ENCODE data around the gene COL26A1.

Gene COL26A1

DNA sequence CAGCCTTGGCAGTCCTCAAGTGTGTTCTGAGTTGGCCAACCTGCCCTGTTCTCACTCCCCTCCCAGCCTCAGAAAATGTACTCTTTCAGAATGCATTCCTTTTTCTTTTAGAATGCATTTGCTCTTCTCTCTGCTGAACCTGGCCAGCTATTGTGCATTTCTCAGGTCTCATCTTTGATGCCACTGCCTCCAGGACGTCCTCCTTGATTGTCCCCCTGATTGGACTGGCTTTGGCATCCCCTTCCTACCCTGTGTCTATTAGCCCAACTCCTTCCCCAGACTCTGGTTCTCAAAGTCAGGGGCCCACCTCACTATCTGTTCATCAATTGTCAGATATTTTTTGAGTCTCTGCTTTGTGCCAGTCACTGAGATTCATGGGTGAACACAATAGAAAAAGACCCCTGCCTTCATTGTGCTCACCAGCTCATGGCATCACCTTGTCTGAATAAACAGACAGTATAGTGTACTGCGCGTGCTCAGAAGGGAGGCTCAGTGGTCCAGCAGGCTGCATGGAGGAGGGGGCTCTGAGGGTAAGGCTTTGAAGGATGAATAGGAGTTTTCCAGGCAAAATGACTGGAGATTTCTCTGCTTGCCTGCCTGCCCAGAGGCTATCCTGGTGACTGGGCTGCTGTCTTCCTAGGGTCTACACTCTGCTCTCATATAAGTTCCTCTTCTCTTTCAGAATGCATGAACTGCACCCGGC is 169.9 kb downstream of the COL26A1 start:
- DNase-seq, result no peak

DNA sequence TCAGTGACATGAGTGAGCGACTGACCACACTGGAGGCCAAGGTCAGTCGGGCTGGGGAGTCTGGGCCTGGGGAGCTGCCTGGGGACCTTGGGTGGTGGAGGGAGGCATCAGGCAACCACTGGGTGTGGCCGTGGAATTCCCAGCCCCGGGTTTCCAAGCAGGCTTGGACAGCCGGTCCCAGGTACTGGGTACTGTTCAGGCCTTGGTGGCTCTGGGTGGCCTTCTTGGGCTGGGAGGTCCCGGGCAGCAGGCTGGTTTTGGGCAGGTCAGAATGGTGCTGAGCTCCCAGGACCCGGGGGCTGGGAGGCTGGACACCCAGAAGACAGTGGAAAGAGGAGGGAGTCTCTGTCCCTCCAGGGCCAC is 170.4 kb downstream of the COL26A1 start:
- DNase-seq, result no peak

DNA sequence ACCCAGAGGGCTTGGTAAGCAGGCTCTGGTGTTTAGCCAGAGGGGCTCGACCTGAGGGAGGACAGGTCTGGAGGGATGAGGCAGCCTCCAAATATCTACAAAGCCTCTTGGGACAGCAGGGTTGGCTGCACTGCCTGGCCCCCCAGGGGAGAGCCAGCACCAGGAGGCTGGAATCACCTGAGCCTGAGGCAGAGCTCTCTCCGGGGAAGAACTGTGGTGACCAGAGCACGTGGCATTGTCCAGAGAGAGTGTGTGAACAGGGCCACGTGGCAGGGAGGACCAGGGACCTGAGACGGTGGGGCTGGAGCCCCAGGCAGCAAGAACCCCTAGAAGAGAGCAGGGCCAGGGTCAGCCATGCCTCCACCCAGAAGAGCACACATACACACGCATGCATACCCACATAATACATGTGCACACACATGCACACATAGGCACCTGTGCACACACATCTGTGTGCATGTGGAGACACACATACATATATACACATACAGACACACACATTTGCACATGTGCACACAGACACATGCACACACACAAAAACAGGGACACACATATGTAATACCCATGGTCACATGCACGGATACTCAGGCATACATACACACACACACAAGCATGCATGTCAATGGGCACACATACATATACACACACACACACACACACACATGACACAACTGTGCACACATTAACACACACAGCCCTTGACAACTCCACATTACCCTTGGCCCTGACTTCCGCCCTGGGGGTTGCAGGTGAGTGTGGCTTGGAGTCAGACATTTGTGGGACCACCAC is 171.5 kb downstream of the COL26A1 start:
- no peak for DNase-seq

DNA sequence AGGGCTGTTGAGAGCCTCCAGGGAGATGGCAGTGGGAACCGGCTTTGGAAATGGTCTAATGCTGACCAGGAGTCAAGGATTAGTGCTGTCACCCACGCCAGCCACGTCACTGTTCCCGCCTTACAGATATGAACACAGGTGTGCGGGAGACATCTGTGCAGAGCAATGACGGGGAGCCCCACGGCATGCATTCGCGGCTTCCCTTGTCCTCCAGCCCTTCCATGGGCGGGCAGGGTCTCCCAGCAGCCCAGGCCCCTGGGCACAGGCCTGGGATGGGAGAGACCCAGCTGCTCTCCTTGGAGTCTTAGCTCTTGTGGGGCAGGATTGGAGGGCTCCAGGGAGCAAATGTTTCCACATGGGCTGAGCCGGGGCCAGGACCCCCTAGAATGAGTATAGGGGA is 172.2 kb downstream of the COL26A1 start:
- DNase-seq, result no peak

DNA sequence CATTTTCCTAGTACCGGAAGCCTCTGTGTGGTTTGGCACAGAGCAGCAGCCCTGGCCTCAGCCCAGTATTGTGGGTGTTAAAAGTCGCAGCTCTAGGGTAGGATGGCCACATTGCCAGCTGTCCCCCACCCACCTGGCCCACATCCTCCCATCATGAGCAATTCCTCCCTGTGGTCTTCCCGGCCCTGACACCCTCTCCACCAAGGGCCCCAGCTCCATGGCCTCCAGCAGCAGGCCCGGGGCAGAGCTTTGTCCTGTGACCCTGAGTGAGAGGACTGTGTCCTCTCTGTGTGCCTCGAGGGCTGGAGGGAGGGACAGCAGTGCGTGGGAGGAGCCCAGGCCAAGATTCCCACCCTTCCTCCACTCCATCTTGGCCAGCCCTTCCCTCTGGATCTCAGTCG is 172.7 kb downstream of the COL26A1 start:
- DNase-seq, result no peak

DNA sequence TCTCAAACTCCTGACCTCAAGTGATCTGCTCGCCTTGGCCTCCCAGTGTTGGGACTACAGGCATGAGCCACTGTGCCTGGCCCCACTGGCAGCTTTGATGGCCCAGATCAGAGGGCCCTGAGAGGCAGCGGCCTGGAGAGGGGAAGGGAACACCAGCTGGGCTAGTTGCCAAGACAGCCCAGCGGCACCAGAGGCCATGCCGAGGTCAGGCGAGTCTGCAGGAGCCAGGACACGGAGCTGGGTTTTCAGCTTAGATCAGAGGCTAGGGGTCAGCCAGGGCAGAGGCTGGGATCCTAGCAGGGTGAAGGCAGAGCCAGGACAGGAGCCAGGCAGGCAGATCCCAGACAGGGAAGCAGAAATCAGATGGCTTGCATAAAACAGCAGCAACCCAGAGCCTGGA is 173.6 kb downstream of the COL26A1 start:
- DNase-seq, result no peak

DNA sequence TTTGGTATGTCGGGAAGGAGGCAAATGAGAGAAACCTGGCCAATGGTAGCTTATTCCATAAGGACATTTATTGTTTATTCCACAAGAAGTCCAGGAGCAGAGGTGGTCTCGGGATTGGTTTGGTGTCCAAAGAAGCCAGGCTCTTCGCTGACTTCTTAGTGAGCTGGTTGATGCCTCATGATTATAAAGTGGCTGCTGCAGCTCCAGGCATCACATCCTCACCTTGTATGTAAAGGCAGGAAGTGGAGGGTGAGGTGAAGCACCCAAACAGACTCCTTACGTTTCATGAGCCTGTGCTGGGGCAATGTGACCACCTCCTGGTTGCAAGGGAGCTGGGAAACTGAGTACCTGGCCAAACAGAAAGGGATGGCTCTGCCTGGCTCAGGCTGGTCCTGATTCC is 174.0 kb downstream of the COL26A1 start:
- no peak for DNase-seq

DNA sequence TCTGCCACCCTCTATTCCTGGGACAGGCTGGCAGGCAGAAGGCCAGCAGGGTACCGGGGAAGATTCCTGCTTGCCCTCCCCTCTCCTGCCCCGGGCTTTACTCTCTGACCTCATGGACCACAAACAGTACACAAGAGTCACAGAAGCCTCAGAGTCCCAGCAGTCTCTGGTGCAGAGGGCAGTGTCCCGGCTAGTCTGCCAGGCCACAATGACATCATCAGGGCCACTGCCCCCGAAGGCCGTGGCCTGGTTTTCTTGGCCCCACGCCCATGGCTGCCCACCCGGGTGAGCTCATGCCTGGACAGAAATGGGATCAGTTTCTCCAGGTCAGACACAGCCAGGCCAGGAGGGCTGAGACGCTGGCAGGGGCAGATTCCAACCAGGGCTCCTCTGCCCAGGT is 174.5 kb downstream of the COL26A1 start:
- DNase-seq, result no peak

DNA sequence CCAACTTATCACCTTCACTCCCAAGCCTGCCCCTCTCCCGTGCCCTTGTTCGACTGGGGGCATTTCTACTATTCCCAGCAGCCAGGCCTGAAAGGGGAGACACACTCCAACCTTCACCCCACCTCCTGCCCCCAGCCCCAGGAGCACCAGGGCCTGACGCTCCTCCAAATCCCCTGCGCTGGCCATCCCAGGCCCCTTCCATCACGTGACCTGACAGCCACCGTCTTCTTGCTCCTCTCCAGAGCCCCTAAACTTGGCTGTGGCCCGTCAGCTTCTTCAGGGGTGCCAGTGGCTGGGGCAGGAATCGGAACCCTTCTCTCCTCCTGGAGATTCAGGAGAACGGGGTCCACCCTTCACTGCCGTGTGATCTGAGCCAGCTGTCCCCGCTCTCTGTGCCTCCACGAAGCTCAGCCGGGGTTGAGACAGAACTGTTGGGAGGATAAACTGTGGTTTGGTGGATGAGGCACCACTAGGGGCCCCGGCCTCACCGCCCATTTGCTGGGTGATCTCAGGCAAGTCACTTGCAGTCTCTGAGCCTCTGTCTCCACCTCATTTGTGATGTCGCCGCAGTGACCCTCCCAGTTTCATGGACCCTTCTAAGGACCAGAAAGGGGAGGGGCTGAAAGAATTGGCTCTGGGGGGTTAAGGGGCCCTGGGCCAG is 175.4 kb downstream of the COL26A1 start:
- no peak for DNase-seq

DNA sequence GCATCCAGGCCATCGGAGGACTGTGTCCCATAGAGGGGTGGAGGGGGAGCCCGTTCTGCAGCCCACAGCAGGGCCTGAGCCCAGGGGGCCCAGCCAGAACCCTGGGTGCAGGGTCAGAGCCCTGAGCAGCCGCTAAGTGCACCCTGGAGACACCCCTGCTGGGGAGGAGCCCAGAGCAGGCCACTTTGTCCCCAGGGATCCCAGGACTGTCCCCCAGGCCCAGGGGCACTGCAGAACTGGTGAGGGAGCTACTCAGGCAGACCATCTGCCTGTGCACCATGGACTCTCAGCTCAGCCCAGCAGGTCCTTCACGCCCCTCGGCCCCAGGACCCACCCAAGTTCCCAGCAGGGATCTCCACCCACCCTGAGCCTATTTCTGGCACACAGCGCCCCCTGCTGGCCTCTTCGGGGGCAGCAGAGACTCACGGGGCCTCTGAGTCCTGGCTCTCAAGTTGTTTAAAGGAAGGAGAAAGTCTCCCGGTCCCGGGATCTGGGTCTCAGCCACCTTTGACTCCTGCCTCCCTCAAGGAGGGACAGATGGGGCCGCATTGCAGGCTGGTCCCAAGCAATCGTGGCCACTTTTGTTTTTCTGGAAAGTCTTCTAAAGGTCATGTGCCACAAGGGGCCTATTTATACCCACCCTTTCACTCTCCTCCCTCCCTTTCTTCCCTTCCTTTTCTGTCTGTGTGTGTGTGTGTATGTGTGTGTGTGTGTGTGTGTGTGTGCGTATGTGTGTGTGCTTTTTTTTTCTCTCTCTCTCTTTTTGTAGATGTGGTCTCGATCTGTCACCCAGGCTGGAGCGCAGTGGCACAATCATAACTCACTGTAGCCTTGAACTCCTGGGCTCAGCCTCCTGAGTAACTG is 176.2 kb downstream of the COL26A1 start:
- DNase-seq, result peak in 34 of 56 donors; percentile 0 to 69 (median 16)

DNA sequence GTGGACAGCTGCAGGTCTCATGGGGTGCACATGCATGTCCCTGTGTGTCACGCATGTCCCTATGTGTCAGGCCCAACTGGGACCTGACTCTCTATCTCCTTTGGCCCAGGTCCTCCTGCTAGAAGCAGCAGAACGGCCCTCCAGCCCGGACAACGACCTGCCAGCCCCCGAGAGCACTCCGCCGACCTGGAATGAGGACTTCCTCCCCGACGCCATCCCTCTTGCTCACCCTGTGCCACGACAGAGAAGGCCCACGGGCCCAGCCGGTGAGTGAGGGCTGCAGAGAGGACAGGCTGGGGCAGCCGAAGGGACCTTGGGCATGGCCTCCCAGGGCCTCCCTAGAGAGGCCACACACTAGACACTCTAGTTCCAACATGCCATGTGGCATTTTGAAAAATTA is 177.1 kb downstream of the COL26A1 start:
- no peak for DNase-seq

DNA sequence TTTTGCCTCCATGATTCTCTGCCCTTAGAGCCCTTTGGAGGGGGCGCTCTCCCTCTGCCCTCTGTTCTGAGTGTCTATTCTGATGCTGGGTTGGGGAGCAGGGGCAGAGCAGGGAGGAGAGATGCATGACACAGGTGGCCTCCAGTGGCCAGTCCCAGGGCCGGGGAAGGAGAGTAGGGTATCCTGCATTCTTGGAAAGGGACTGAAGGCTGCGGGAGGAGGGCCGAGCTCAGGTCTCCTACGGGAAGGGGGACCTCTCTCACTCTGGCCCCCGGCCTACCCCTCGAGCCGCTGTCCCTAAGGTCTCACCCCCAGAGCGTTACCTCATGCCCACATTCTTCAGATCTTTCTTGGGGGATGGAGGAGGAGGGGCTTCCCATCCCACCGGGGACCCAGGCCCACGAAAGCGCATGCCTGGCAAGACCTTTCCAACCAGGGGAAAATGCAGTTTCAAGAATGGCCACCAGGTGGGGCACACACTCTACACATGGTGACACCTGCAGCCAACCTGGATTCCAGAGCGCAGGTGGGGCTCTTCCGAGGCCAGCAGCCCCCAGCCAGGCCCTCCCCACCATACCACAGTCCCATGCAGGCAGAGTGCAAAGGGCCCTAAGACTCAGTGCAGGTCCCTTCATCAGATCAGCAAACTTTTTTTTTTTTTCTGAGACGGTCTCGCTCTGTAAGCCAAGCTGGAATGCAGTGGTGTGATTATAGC is 180.0 kb downstream of the COL26A1 start:
- peak in 44 of 56 donors; percentile 2 to 86 (median 34) for DNase-seq

DNA sequence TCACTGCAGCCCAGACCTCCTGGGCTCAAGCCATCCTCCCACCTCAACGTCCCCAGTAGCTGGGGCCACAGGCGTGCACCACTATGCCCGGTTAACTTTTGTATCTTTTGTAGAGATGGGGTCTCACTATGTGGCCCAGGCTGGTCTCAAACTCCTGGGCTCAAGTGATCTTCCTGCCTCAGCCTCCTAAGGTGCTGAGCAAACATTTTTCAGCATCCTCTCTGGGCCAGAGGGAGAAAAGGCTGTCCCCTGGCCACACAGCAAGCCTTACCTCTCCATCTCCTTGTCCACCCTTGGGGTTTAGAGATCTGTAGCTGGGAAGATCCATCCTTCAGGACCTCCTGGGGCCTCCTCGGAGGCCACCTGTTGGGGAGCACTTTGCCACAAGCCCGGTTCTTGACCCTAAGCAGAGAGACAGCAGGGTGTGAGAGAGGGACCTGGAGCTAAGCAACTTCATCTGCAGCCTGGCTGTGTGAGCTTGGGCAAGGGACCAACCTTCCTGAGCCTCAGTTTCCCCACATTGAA is 180.6 kb downstream of the COL26A1 start:
- DNase-seq, result no peak

DNA sequence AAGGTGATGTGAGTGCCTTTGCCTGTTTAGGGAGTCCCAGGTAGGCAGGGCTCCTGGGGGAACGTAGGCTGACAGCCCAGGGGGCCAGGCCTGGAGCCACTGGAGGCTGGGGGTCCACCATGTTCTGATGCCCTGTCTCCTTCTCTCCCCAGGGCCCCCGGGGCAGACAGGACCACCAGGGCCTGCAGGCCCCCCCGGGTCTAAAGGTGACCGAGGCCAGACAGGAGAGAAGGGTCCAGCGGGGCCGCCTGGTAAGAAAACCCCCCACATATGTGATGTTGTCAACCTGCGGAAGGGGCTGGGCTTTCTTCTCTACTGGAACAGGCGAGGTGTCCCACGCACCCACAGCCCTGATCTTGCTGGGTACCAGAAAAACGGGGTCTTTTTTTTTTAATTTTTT is 181.2 kb downstream of the COL26A1 start:
- no peak for DNase-seq

DNA sequence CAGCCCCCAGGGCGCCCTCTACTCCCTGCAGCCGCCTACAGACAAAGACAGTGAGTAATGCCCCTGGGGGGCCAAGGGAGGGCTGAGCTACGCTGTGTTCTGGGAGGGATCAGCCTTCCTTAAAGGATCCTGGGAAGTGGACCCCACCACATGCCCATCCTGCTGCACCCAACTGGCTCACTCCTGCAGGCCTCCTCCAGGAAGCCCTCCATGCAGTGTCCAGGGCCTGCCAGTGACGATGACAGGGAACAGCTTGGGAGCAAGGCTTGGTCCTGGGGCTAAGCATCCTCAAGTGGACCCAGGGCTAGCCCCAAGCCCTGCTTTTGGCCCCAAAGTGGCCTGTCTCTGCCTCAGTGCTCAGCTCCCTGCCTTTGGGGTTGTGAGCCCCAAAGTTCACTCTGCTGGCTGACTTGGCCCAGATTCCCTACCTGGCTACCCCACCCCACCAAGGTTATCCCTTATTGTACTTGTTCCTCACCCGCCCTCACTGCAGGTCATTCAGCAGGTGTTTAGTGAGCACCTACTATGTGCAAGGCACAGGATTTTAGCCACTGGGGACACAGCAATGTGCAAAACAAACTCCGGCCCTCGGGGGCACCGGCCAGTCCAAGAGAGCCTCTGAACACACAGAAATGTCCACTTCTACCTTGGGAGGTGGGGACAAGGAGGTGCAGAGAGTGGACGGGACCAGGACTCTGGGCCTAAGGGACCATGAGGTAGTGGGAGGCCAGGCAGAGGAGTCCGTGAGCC is 182.9 kb downstream of the COL26A1 start:
- DNase-seq, result no peak

DNA sequence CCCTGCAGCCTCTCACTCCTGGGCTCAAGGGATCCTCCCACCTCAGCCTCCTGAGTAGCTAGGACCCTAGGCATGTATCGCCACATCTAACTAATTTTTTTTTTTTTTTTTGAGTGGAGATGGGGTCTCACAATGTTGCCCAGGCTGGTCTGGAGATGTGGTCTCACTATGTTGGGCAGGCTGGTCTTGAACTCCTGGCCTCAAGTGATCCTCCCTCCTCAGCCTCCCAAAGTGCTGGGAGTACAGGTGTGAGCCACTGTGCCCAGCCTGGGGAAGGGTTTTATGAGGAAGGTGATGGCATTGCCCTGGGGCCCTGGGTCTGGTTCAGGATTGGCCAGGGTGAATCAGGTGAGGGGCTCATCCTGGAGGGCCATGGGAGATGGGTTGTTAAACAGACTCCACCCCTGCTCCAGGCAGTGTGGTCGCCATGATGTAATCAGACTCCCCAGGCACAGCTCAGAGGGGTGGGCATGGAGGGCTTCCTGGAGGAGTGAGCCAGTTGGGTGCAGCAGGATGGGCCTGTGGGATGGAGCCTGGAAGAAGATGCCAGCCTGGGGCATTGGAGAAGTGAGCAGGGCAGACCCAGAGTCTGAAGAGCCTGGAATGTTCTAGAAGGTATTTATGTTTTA is 183.7 kb downstream of the COL26A1 start:
- no peak for DNase-seq

DNA sequence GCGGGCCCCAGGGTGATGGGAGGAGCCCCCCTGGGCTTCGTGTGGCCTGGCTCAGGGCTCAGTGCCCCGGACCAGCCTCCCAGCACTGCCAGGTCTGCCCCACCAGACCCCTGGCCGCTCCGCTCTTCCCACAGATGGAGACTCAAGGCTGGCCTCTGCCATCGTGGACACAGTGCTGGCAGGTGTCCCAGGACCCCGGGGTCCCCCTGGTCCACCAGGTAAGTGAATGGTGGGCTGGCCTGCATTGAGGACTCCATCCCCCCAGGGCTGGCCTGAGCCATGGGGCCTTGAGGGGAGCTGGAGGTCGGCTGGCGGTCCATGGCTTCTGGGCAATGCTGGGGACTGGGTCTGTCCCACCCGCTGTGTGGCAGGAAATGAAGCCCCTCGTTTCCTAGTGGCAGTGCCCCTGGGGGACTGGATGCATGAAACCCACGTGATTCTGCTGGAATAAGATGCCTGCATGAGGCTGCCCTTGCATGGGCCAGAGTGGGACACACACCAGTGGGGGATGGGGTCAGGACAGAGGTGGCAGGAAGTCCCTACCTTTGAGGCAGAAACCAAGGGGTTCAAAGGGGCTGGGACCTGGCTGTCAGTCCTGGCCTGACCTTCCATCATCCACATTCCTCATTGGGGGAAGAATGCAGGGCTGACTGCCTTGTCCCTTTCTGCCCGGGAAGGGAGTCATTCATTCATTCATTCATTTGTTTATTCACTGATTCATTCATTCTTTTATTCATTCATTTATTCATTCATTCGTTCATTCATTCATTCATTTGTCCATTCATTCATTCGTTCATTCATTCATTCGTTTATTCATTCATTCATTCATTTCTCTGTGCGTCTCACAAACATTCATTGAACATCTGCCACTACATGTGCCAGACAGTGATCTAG is 184.6 kb downstream of the COL26A1 start:
- DNase-seq, result no peak

DNA sequence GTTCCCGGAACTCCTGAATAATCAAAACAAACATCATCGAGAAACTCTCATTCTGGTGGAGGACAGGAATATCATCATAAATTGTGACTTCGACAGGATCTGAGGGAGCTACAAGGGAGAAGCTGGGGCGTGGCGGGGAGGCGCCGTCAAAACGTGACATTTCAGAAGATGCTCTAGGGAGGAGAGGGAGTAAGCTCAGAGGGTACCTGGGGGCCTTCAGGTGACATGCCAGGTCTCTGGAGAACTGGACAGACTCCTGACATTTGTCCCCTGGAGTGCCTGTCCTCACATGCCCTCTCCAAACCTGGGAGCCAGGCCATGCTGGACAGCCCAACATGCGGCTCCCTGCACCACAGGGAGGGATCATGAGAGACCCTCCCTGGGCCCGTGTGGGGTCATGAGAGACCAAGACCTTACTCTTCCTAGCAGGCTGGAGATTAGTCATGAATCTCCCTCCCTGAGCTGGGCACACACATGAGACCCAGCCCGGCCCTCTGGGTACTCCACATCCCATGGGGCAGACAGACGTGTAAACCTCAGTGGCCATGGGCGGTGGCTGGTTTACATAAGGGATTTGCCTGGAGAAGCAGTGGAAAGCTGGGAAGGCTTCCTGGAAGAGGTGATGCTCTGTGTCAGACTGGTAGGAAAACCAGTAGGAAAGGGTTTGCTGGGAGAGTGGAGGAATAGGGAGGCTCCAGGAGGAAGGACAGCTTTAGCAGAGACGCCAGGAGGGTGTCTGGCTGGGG is 185.4 kb downstream of the COL26A1 start:
- DNase-seq, result no peak
